ENCODE measurements around the gene GEMIN2.

DNA sequence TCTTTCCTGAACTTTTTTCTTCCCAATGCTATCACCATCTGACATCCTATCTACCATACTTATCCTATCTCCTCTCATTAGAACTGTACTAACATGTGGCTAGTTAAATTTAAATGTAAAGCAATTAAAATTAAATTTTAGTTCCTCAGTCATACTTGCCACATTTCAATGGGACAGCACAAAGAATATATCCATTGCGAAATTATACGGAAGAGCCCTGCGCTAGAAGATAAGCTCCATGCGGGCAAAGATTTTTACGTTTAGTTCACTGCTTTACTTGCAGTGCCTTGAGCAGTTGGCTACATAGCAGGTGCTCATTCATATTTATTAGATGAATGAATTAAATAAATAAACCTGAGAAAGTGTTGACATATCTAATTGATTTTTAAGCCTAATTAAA lies 44.2 kb upstream of the GEMIN2 start:
- TF ChIP-seq, protein P1, sequence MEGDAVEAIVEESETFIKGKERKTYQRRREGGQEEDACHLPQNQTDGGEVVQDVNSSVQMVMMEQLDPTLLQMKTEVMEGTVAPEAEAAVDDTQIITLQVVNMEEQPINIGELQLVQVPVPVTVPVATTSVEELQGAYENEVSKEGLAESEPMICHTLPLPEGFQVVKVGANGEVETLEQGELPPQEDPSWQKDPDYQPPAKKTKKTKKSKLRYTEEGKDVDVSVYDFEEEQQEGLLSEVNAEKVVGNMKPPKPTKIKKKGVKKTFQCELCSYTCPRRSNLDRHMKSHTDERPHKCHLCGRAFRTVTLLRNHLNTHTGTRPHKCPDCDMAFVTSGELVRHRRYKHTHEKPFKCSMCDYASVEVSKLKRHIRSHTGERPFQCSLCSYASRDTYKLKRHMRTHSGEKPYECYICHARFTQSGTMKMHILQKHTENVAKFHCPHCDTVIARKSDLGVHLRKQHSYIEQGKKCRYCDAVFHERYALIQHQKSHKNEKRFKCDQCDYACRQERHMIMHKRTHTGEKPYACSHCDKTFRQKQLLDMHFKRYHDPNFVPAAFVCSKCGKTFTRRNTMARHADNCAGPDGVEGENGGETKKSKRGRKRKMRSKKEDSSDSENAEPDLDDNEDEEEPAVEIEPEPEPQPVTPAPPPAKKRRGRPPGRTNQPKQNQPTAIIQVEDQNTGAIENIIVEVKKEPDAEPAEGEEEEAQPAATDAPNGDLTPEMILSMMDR (IDR thresholded peaks at IDR 0.05): no peak
- no peak for TF ChIP-seq POLR2AphosphoS5 (IDR thresholded peaks at IDR 0.05; ENCODE audit: low read depth, low read length)
